ENCODE results near the gene ANKIB1. TPM values are rescaled to one million over a fixed set of nuclear protein-coding genes. Genes with fewer than 3 reads are reported as not detected.
A peak's percentile ranks its signal among the peaks of the same experiment; 100 is the strongest.
"Not testable (repeated sequence)": the region's sequence is repeated elsewhere in the genome, so short reads cannot be mapped to it uniquely, and the experiment has no call there.

The ANKIB1 gene
- total and polyA plus RNA-seq, 4 donors, result 42.2 to 81.6 (median 67.4) TPM

DNA sequence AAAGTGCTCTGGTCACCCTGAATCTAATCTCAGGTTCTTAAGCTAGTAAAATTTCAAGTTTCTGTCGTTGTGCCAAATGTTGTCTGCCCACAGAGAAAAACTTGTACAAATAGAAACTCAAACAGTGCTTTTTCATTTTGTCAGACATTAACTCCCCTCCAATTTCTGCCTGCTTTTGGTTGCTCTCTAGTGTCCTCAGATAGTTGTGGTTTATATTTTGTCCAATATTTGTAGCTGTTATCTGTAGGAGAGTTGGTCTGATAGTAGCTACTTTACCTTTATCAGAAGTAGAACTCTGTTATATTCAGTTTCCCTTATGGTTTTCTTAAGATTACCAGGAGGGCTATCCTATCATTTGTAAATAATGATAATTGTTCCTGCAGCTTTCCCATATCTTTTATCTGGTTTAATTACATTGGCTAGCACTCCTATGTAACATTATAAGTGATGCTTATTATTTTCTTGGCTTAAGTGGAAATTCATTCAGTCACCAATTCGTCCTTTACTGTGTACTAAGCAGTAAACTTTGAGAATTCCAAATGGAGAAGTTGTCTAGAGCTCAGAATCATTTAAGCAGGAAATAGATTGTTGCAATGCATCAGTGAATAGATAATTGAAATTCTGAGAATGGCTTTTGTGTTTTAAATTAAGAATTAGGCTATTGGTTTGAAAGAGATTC, 91.0 kb downstream of the ANKIB1 start:
- no peaks in the 10 kb centered on the region for H3K4me1 ChIP-seq (ENCODE audit: control insufficient read depth, insufficient read depth, low read length)
- H3K4me3 ChIP-seq (ENCODE audit: low read depth, low read length), result no peak overlapping the region
- DNase-seq (ENCODE audit: low read depth in 4 of 6, low spot score in 6 of 6), result peak in 1 of 6 donors; percentile 60
- H3K9me3 ChIP-seq (ENCODE audit: control insufficient read depth, insufficient read depth, low read length), result no peaks in the 10 kb centered on the region
- WGBS (ENCODE audit: insufficient coverage), result 100% methylated on average over 1 of the region's 2 CpGs
- no peaks in the 10 kb centered on the region for H3K27me3 ChIP-seq (ENCODE audit: control insufficient read depth, insufficient read depth, low read length)
- no peaks in the 10 kb centered on the region for H3K36me3 ChIP-seq (ENCODE audit: control insufficient read depth, insufficient read depth, low read length)
- no peak overlapping the region for H3K27ac ChIP-seq (ENCODE audit: low read depth, low read length)

DNA sequence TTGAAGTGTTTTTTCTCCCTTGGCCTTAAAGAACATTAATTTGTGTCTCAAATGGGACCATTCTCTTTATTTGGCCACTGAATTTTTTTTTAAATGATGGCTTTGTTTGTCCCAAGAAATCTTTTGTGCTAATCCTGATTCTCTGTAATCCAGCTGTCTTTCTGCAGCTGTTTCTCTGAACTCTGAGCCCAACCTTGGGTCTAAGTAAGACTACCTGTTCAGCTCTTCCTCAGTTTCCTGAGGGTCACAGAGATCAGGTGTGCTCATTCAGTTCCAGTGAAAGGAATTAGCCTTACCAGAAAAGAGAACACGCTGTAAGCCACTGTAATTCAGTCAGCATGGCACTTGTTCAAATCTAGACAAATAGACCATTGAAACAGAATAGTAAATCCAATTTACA, 94.2 kb downstream of the ANKIB1 start:
- Histone ChIP-seq H3K4me3 (ENCODE audit: low read depth, low read length) (no peak overlapping the region), H3K36me3 (ENCODE audit: control insufficient read depth, insufficient read depth, low read length) (peaks cover 3% of the 10 kb centered on the region), H3K9me3 (ENCODE audit: control insufficient read depth, insufficient read depth, low read length) (no peaks in the 10 kb centered on the region), H3K27me3 (ENCODE audit: control insufficient read depth, insufficient read depth, low read length) (no peaks in the 10 kb centered on the region), H3K4me1 (ENCODE audit: control insufficient read depth, insufficient read depth, low read length) (no peaks in the 10 kb centered on the region), H3K27ac (ENCODE audit: low read depth, low read length) (no peak overlapping the region)
- no CpG with 5 or more reads among the region's 1 CpG for WGBS (ENCODE audit: insufficient coverage)
- no peak for DNase-seq (ENCODE audit: low read depth in 4 of 6, low spot score in 6 of 6)

DNA sequence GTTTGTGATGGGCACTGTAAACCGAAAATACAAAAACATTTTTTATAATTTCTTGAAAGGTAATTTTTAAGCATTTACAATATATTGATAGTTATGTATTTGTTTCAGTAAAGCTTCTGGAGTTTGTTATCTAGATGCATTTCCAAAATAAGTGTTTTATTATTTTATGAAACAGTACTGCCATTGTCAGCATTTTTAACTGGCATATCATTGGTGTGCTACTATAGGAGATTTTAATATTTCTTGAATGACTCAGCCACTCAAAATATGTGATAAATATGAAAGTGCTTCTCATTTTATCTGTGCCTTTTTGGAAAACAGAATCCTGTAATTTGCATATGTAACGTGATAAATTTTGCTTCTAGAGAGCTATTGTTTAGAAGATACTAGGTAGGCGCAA, 97.9 kb downstream of the ANKIB1 start:
- no peak for DNase-seq (ENCODE audit: low read depth in 4 of 6, low spot score in 6 of 6)
- H3K36me3 ChIP-seq (ENCODE audit: control insufficient read depth, insufficient read depth, low read length), result peaks cover 10% of the 10 kb centered on the region
- H3K27ac ChIP-seq (ENCODE audit: low read depth, low read length), result no peak overlapping the region
- no peak overlapping the region for H3K4me3 ChIP-seq (ENCODE audit: low read depth, low read length)
- H3K27me3 ChIP-seq (ENCODE audit: control insufficient read depth, insufficient read depth, low read length), result no peaks in the 10 kb centered on the region
- 100% methylated on average over 1 of the region's 3 CpGs for WGBS (ENCODE audit: insufficient coverage)
- no peaks in the 10 kb centered on the region for H3K9me3 ChIP-seq (ENCODE audit: control insufficient read depth, insufficient read depth, low read length)
- H3K4me1 ChIP-seq (ENCODE audit: control insufficient read depth, insufficient read depth, low read length), result no peaks in the 10 kb centered on the region

DNA sequence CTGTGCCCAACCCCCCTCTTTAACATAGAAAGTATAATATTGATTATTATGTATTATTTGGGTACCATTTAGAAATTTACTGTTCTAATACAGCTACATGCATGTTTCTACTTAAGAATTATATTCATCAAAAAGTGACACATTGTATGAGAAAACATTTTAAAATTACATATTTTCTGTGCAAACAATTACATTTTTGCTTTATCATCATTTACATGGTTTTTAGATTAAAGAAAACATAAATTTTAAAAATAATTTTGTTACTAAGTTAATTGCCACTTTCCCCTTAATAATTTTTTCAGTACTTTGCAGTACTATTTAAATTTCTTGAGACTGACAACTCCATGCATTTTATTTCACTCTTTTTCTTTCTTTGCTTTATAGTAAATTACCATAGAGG, 106.2 kb downstream of the ANKIB1 start:
- Histone ChIP-seq H3K27me3 (ENCODE audit: control insufficient read depth, insufficient read depth, low read length) (no peaks in the 10 kb centered on the region), H3K36me3 (ENCODE audit: control insufficient read depth, insufficient read depth, low read length) (peaks cover 6% of the 10 kb centered on the region), H3K4me3 (ENCODE audit: low read depth, low read length) (no peak overlapping the region), H3K27ac (ENCODE audit: low read depth, low read length) (no peak overlapping the region), H3K4me1 (ENCODE audit: control insufficient read depth, insufficient read depth, low read length) (no peaks in the 10 kb centered on the region), H3K9me3 (ENCODE audit: control insufficient read depth, insufficient read depth, low read length) (no peaks in the 10 kb centered on the region)
- no peak for DNase-seq (ENCODE audit: low read depth in 4 of 6, low spot score in 6 of 6)

DNA sequence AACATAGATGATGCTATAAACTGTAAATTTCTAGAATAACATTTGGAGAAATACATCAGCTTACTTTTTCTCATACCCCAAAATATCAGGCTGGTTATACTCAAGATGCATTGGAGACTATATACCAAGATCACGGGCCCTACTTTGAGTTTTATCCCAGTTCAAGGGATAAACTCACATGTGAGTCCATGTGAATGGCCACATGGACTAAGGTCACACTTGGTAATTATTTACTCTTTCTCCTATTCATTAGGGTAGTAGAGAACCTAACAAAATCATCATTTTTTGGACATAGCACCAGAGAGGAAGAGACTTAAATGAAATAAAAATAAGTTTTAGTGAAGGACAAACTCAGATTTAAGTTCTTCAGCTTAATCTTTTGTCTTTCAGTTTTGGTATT, 108.4 kb downstream of the ANKIB1 start:
- Histone ChIP-seq H3K27ac (ENCODE audit: low read depth, low read length) (no peak overlapping the region), H3K9me3 (ENCODE audit: control insufficient read depth, insufficient read depth, low read length) (no peaks in the 10 kb centered on the region), H3K4me1 (ENCODE audit: control insufficient read depth, insufficient read depth, low read length) (no peaks in the 10 kb centered on the region), H3K27me3 (ENCODE audit: control insufficient read depth, insufficient read depth, low read length) (no peaks in the 10 kb centered on the region), H3K36me3 (ENCODE audit: control insufficient read depth, insufficient read depth, low read length) (peaks cover 3% of the 10 kb centered on the region), H3K4me3 (ENCODE audit: low read depth, low read length) (no peak overlapping the region)
- DNase-seq (ENCODE audit: low read depth in 4 of 6, low spot score in 6 of 6), result no peak
- WGBS (ENCODE audit: insufficient coverage), result 80% methylated on average over 1 of the region's 1 CpG

DNA sequence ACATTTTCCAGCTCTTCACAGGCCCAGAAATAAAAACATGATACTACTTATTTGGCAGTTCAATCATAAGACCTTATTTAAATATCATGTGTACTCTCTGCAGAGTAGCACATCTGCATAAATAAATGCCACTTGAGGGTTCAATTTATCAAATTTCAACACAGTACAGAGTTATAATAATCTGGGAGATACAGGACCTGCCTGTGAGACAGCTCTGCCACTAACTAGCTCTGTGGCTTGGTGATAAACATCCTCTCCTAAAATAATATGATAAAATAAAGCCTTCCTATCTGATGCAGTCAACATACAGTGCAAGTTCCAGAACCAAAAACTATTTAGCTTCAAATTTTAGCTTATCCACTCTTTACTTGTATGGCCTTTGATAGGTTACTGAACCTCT, 110.6 kb downstream of the ANKIB1 start:
- no peak overlapping the region for H3K4me3 ChIP-seq (ENCODE audit: low read depth, low read length)
- no peak for DNase-seq (ENCODE audit: low read depth in 4 of 6, low spot score in 6 of 6)
- H3K36me3 ChIP-seq (ENCODE audit: control insufficient read depth, insufficient read depth, low read length), result peaks cover 3% of the 10 kb centered on the region
- no peaks in the 10 kb centered on the region for H3K4me1 ChIP-seq (ENCODE audit: control insufficient read depth, insufficient read depth, low read length)
- no peak overlapping the region for H3K27ac ChIP-seq (ENCODE audit: low read depth, low read length)
- no peaks in the 10 kb centered on the region for H3K27me3 ChIP-seq (ENCODE audit: control insufficient read depth, insufficient read depth, low read length)
- H3K9me3 ChIP-seq (ENCODE audit: control insufficient read depth, insufficient read depth, low read length), result no peaks in the 10 kb centered on the region

DNA sequence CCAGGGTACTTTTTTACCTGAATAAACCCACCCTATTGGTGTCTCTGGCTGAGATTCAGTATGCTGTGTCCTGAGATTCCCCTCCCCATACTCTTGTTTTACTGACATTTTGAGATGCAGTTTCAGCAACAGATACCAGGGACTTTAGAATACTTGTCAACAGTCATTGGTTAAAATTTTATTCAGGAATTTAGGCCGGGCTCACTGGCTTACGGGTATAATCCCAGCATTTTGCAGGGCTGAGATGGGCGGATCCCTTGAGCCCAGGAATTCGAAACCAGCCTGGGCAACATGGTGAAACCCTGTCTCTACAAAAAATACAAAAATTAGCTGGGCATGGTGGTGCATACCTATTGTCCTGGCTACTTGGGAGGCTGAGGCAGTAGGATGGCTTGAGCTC, 111.5 kb downstream of the ANKIB1 start:
- Histone ChIP-seq H3K4me3 (ENCODE audit: low read depth, low read length) (no peak overlapping the region), H3K27me3 (ENCODE audit: control insufficient read depth, insufficient read depth, low read length) (no peaks in the 10 kb centered on the region), H3K27ac (ENCODE audit: low read depth, low read length) (no peak overlapping the region), H3K36me3 (ENCODE audit: control insufficient read depth, insufficient read depth, low read length) (peaks cover 3% of the 10 kb centered on the region), H3K9me3 (ENCODE audit: control insufficient read depth, insufficient read depth, low read length) (no peaks in the 10 kb centered on the region), H3K4me1 (ENCODE audit: control insufficient read depth, insufficient read depth, low read length) (no peaks in the 10 kb centered on the region)
- no peak for DNase-seq (ENCODE audit: low read depth in 4 of 6, low spot score in 6 of 6)
- 100% methylated on average over 2 of the region's 4 CpGs for WGBS (ENCODE audit: insufficient coverage)

DNA sequence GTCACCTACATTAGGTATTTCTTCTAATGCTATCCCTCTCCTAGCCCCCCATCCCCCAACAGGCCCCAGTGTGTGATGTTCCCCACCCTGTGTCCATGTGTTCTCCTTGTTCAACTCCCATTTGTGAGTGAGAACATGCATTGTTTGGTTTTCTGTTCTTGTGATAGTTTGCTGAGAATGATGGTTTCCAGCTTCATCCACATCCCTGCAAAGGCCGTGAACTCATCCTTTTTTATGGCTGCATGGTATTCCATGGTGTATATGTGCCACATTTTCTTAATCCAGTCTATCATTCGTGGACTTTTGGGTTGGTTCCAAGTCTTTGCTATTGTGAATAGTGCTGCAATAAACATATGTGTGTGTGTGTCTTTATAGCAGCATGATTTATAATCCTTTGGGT, 113.4 kb downstream of the ANKIB1 start:
- not testable (repeated sequence) for H3K9me3 ChIP-seq (ENCODE audit: control insufficient read depth, insufficient read depth, low read length); DNase-seq (ENCODE audit: low read depth in 4 of 6, low spot score in 6 of 6); H3K4me1 ChIP-seq (ENCODE audit: control insufficient read depth, insufficient read depth, low read length); H3K27ac ChIP-seq (ENCODE audit: low read depth, low read length); H3K27me3 ChIP-seq (ENCODE audit: control insufficient read depth, insufficient read depth, low read length); H3K4me3 ChIP-seq (ENCODE audit: low read depth, low read length); H3K36me3 ChIP-seq (ENCODE audit: control insufficient read depth, insufficient read depth, low read length)
- 100% methylated on average over 1 of the region's 2 CpGs for WGBS (ENCODE audit: insufficient coverage)

DNA sequence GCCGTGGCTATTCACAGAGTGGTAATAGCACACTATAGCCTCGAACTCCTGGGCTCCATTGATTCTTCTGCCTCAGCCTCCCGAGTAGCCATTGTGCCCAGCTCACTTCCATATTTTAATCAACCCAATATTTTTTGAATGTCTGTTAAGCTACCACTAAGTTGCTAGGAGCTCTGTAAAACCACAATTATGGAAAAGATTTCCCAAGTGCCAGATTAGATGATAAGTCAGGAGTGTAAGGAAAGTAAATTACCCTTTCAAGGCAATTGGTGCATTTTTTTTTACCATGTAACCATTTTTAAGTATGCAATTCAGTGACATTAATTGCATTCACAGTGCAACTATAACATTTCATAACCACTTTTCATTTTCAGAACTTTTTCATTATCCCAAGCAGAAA, 114.0 kb downstream of the ANKIB1 start:
- no peaks in the 10 kb centered on the region for H3K27me3 ChIP-seq (ENCODE audit: control insufficient read depth, insufficient read depth, low read length)
- no peaks in the 10 kb centered on the region for H3K9me3 ChIP-seq (ENCODE audit: control insufficient read depth, insufficient read depth, low read length)
- no peak overlapping the region for H3K4me3 ChIP-seq (ENCODE audit: low read depth, low read length)
- peaks cover 7% of the 10 kb centered on the region for H3K36me3 ChIP-seq (ENCODE audit: control insufficient read depth, insufficient read depth, low read length)
- H3K27ac ChIP-seq (ENCODE audit: low read depth, low read length), result no peak overlapping the region
- H3K4me1 ChIP-seq (ENCODE audit: control insufficient read depth, insufficient read depth, low read length), result no peaks in the 10 kb centered on the region
- peak in 1 of 6 donors; percentile 59 for DNase-seq (ENCODE audit: low read depth in 4 of 6, low spot score in 6 of 6)
- WGBS (ENCODE audit: insufficient coverage), result 90% methylated on average over 3 of the region's 3 CpGs

DNA sequence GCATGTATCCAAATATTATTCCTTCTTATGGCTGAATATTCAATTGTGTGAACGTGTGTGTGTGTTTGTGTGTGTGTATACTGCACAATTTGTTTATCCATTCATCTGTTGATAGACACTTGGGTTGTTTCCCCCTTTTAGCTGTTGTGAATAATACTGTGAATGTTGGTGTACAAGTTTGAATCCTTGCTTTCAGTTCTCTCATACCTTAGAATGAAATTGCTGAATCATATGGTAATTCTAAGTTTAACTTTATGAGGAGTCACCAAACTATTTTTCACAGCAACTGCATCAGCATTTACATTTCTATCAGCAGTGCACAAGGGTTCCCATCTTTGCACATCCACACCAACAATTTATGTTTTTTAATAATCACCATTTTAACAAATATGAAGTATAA, 114.6 kb downstream of the ANKIB1 start:
- H3K27me3 ChIP-seq (ENCODE audit: control insufficient read depth, insufficient read depth, low read length), result no peaks in the 10 kb centered on the region
- no peak for DNase-seq (ENCODE audit: low read depth in 4 of 6, low spot score in 6 of 6)
- no peak overlapping the region for H3K4me3 ChIP-seq (ENCODE audit: low read depth, low read length)
- no peak overlapping the region for H3K27ac ChIP-seq (ENCODE audit: low read depth, low read length)
- WGBS (ENCODE audit: insufficient coverage), result no CpG with 5 or more reads among the region's 1 CpG
- peaks cover 7% of the 10 kb centered on the region for H3K36me3 ChIP-seq (ENCODE audit: control insufficient read depth, insufficient read depth, low read length)
- H3K9me3 ChIP-seq (ENCODE audit: control insufficient read depth, insufficient read depth, low read length), result no peaks in the 10 kb centered on the region
- H3K4me1 ChIP-seq (ENCODE audit: control insufficient read depth, insufficient read depth, low read length), result no peaks in the 10 kb centered on the region

All from spinal cord (tissue), 10 donors.